Neural progenitor cell (in vitro differentiated cells): ENCODE results near the gene OIP5.
"Not testable (repeated sequence)": the region's sequence is repeated elsewhere in the genome, so short reads cannot be mapped to it uniquely, and the experiment has no call there.

Source experiments
- EZH2 ChIP-seq: fragments of 200-600 bp; sonication (generic); IDR thresholded peaks from 2 replicates; pipeline ENCODE4 v1.6.1; 2017; ENCODE audit warnings: antibody characterized with exemption, mild to moderate bottlenecking, moderate library complexity
- TF ChIP-seq, protein P1 (sequence below): fragments of 200-600 bp; sonication (generic); IDR thresholded peaks from 2 replicates; pipeline ENCODE4 v1.5.1; 2017; ENCODE audit warnings: antibody characterized with exemption, mild to moderate bottlenecking

DNA sequence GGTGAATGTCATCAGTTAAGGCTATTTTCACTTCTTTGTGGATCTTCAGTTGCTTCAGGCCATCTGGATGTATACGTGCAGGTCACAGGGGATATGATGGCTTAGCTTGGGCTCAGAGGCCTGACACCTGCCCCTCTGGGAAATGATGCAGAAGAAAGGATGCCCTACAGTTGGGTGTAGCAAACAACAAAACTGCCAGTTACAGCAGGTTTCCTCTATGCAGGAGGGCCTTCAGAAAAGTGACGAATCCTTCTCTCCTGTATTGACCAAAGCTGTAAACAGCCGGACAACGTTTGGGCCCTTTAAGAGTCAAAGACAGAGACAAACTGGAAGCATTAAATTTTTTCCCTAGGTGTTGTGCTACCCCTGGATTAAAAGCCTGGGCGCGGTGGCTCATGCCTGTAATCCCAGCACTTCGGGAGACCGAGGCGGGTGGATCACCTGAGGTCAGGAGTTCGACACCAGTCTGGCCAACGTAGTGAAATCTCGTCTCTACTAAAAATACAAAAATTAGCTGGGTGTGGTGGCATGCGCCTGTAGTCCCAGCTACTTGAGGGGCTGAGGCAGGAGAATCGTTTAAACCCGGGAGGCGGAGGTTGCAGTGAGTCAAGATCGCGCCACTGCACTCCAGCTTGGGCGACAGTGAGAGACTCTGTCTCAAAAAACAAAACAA is 49.3 kb downstream of the OIP5 start:
- TF ChIP-seq EZH2 = not testable (repeated sequence)
- TF ChIP-seq, protein P1, sequence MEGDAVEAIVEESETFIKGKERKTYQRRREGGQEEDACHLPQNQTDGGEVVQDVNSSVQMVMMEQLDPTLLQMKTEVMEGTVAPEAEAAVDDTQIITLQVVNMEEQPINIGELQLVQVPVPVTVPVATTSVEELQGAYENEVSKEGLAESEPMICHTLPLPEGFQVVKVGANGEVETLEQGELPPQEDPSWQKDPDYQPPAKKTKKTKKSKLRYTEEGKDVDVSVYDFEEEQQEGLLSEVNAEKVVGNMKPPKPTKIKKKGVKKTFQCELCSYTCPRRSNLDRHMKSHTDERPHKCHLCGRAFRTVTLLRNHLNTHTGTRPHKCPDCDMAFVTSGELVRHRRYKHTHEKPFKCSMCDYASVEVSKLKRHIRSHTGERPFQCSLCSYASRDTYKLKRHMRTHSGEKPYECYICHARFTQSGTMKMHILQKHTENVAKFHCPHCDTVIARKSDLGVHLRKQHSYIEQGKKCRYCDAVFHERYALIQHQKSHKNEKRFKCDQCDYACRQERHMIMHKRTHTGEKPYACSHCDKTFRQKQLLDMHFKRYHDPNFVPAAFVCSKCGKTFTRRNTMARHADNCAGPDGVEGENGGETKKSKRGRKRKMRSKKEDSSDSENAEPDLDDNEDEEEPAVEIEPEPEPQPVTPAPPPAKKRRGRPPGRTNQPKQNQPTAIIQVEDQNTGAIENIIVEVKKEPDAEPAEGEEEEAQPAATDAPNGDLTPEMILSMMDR = not testable (repeated sequence)
